ENCODE data around the gene KRTAP9-6.
"Not testable (repeated sequence)": the region's sequence is repeated elsewhere in the genome, so short reads cannot be mapped to it uniquely, and the experiment has no call there.

- TF ChIP-seq EZH2phosphoT487 (conservative IDR thresholded peaks at IDR 0.05; ENCODE audit: low read length); CTCF (IDR thresholded peaks at IDR 0.05; ENCODE audit: insufficient read depth, low read length, poor library complexity, severe bottlenecking): not testable (repeated sequence)
Measured at GRCh38 chr17:41271323-41271722, 6.1 kb downstream of the KRTAP9-6 start.
